ENCODE data around the gene VSTM2A.

DNA sequence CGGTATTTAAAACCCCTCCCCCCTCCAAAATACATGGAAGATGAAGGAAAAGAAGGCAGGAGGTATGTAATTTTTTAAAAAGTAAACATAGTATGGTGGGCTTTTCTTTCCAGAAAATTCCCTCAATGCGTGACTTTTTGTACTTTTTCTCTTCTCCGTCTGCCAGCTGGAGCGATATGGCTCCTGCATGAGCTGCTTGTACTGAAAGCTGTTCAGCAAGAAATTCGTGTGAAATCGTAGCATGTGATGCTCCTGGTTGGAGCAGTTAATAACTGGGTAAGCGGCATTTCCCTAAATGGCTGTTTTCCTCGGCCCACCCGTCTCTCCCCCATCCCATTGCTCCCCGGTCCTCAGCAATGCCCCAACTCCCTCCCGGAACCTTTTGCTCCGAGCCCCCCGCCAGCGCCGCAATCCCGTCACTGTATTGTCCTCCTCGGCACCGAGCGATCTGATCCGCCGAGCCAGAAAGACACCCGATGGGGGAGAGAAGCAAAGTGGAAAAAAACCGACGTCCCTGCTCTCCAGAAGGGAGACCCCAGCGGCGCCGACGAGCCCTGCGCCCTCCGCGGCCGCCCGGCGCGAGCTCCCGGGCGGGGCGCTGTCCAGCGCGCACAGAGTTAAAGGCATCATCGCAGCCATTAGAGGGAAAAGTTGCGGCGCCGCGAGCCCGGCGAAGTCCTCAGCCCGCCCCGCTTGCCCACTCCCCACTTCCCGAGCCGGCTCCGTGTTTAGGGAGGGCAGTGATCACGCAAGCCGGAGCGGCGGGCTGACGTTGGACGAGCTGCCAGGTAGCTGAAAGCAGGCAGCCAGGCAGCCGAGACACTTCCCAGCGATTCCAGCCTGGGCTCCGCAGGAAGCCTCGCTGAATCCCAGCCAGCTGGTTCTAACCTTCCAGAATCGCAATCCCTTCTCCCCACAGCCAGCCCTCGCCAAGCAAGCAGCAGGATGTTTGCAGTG is at the start of gene VSTM2A:
- TF ChIP-seq POLR2A (IDR thresholded peaks at IDR 0.05; ENCODE audit: low read depth, low read length) (no peak), POLR2AphosphoS5 (IDR thresholded peaks at IDR 0.05; ENCODE audit: low read depth, low read length) (no peak)
